NCI-H526 treated with DMSO at 0.1 percent for 48 hours (cell line): ENCODE data around the gene REG4.
A peak's percentile ranks its signal among the peaks of the same experiment; 100 is the strongest.
"Not testable (repeated sequence)": the region's sequence is repeated elsewhere in the genome, so short reads cannot be mapped to it uniquely, and the experiment has no call there.

Experiments
- DNase-seq: peaks from one replicate; lab custom pipeline; 2025; lab: John Stamatoyannopoulos, UW

REG4 gene

GRCh38 chr1:119811387-119811786 is at the start of gene REG4:
REG4 (minus strand) TSS chr1:119811460; CDS start chr1:119808769, 2,691 bp downstream.
- DNase-seq, result no peak

DNA sequence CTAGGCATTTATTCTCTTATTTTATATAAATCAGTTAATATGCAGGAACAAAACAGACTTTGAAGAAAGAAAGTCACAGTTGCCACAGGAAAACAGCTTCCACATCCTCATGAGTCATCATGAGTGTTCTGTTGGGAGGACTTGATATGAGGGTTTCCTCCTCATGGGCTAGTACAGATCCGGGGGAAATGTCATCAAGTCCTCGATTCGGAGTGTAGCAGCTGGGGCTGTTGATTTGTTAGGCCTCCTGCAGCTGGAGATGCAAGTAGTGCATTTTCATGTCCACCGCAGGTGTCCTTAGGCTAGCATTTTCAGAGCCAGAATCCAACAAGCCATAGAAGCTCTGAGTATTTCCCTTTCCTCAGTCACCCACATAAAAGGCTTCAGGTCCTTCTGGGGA is 48.4 kb upstream of the REG4 start:
- no peak for DNase-seq

- not testable (repeated sequence) for DNase-seq
Observed at GRCh38 chr1:119858556-119859214, 47.4 kb upstream of the REG4 start.

DNA sequence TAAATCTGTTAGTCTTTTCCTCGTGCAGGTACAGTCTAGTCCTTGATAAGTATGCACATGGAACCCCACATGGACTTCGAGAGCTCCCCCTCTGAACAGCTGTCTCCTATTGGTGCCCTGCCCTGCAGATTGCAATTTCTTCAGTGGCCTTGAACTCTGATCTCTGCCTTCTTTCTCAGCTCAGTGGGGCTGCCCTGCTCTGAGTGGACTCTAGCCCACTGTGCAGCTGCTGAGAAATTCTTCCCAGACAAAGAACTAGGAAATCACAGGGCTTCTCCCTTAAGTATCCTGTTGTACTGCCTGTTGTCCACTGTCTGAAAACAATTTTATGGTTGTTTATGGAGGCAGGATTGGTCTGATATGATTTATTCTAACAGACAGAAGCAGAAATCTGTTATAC is 46.9 kb upstream of the REG4 start:
- no peak for DNase-seq

- DNase-seq, result no peak
Observed at GRCh38 chr1:119853155-119853554, 41.9 kb upstream of the REG4 start.

DNA sequence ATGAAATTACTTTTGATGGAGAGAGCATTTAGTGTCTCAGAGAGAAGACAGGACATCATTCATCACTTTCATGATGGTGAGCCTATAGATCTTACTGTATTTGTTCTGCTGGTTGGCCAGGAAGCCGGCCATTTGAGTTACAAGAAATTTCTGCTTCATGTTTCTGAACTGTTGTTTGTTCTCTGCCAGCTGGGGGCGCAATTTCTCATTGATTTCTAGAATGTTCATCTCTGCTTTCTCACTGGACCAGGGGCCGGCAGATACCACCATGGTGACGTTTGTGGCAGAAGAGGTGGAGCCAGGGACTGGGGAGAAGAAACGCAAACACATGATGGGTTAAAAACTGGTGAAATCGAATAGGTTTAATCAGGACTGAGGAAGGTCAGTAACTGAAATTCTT is 32.9 kb upstream of the REG4 start:
- DNase-seq, result not testable (repeated sequence)

- no peak for DNase-seq
Observed at GRCh38 chr1:119841306-119841705, 30.0 kb upstream of the REG4 start.

GRCh38 chr1:119840745-119841144 is 29.5 kb upstream of the REG4 start:
- no peak for DNase-seq

- no peak for DNase-seq
Observed at GRCh38 chr1:119838236-119838635, 27.0 kb upstream of the REG4 start.

DNA sequence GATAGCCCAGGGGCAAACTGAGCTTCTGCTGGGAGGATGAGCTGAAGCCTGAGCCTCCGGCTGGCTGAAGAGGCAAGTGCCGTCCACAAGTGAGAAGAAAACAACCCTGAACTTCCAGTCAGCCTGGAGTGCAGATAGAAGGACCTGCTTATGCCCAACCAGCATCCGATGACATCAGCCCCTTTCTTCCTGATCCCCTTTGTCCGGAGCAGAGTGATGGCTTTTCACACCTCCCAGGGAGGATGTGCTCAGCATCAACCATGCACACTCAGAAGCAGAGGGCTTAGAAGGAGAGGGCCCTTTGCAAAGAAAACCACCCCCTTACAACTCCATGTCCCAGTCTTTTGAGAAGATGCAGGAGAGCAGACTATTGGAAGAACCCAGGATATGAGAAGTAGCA is 23.7 kb upstream of the REG4 start:
- no peak for DNase-seq

- no peak for DNase-seq
Observed at GRCh38 chr1:119831027-119831426, 19.8 kb upstream of the REG4 start.

- peak; percentile 78 for DNase-seq
Observed at GRCh38 chr1:119829625-119830024, 18.4 kb upstream of the REG4 start.

GRCh38 chr1:119829006-119829405 is 17.7 kb upstream of the REG4 start:
- not testable (repeated sequence) for DNase-seq

DNA sequence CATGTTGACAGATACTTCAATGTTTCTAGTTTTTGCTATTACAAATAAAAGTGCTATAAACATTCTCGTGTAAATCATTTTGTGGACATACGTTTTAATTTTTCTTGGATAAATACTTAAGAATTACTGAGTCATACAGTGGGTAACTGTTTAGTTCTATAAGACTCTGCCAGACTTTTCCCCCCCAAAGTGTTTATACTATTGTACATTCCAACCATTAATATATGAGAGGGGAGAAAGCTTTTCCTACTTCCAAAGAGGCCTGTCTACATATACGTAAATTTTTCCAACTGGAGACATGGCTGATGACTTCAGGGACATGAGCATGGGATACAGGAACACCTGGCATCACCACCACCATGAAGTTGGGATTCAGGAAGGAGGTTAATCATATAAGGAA is 17.0 kb upstream of the REG4 start:
- no peak for DNase-seq

- no peak for DNase-seq
Observed at GRCh38 chr1:119827010-119827409, 15.8 kb upstream of the REG4 start.

DNA sequence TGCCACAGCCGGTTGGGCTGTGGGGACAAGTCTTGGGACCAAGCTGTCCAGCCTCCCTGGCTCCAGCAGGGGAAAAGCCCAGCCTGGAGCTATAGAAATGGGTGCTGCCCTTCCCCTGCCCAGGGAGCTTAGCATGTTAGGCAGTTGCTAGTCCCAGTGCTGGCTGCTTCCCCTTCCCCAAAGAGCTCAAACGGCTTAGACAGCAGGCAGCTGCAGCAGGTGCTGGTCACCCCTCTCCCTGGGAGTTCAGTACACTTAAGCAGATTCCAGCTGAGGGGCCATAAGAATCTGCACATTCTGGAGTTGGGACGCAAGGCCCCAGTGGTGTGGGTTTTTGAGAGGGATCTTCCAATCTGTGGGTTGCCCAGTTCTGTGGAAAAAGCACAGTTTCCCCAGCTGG is 11.1 kb upstream of the REG4 start:
- DNase-seq, result no peak

DNA sequence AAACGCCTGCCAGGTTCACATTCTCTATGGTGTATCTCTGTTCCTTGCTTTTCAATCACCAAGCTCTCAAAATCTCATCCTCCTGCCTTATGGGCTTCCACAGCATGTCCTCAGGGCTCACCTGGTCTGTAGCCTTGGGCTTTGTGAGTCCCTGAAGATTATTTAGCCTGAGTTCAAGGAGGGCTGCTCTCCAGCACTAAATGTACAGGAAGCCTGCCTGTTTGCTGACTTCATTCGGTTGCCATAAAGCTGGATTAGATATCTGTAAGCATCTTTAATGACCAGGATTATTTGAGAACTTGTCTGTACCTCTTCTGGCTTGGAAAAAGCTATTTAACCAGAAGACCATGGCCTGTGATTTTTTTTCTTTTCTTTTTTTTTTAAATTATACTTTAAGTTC is 6.9 kb upstream of the REG4 start:
- DNase-seq, result no peak

- DNase-seq, result no peak
Observed at GRCh38 chr1:119816407-119816806, 5.1 kb upstream of the REG4 start.

DNA sequence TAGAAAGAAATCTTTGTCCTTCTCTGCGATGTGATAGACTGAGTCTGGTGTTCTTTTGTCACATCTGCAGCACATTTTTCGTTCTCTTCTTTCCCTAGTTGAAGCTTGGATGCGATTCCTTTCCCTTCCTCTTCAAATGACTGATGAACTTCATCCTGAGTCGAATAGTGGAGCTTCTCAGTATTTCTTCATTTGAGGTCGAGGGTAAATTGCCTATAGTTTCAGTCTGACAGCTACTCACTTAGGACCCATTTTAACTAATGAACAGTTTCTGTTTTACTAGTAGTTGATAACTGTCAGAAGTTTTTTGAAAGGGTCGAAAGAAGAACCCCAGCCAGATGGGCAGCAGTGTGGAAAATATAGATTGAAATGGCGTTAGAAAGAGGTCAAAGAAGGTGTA is 4.7 kb upstream of the REG4 start:
- no peak for DNase-seq

DNA sequence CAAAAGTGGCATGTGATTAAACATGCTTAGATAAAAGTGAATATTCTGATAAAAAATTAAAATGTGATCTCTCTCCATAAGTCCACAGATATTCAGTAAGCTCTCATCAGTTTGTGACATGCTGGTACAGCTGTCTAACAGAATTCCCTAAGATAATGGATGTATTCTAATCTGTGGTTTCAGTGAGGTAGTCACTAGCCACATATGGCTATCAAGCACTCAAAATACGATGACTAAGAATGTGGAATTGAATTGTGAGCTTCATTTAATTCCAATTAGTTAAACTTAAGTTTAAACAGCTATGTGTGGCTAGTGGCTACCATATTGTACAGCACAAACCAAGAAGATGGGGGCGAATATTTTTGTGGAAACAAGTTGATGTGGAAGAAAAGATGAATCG is 4.1 kb upstream of the REG4 start:
- no peak for DNase-seq

DNA sequence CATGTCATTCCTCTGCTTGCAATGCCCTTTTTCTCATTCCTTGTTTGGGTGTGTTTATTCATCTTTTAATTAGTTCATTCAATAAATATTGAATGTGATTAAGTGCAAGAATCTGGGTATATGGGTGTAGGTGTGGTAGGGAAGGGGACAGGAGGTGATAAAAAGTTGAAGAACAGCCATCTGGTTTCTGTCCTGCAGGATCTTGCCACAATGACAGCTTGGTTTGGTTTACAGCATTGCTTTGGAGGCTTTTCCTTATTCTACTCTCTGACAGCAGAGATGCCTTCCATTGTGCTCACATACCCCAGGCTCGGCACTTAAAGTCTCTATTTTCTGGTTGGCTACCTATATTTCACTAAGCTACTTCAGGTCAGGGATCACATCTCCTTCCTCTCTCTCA is 3.0 kb upstream of the REG4 start:
- no peak for DNase-seq

DNA sequence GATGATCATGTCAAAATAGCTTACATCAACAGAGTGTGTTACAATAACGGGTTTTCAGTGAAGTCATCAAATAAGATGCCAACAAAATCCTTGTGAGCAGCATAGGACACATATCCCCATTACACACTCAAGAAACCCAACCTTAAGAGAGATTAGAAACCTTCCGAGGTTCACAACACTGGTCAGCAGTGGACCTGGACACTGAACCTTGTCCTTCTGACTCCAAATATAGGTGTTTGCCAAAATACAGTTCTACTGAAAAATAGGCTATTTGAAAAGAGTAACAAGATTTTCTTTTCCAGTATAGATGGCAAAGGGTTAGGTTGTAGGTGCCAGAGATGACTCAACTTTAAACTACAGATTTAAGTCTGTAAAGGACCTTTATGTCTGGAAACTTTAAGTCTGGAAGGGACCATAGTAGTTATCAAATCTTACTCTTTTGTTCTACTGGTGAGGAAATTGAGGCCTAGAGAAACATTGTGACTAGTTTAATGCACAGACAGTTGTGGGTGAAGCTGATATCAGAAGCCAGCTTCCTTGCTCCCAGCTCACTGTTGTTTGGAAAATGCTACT is 811 bp upstream of the REG4 start:
- DNase-seq, result no peak

- peak; percentile 79 for DNase-seq
Observed at GRCh38 chr1:119808972-119809550, 2.2 kb downstream of the REG4 start.

DNA sequence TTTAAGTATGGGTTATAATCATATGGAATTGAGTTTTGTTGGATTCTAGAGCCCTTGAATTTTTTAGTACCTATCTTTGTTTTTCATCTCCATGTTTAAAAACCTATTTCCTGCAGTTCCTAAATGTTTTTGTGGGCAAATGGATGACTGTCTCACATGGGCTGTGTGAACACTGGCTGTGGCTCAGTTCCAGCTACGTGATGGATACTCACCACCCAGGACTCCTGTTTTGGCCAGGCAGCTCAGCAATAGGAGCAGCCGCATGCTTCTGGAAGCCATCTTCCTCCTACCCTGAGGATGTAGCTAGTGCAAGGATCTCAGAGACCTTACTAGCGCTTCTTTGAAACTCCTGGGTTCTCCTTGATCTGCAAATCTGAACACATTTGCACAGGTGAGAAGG is 2.8 kb downstream of the REG4 start:
- no peak for DNase-seq
